Upper lobe of left lung (tissue), 4 donors: Measurements from ENCODE around the gene IFT74.

Source experiments
- EP300 ChIP-seq, 4 donors: sonication (generic); formaldehyde crosslinking; IDR thresholded peaks; one replicate each; pipeline ENCODE4 v1.5.1; 2017; ENCODE audit warnings: antibody characterized with exemption in 4 of 4, control low read depth in 2 of 4
- POLR2A ChIP-seq, 4 donors: fragments of 450-650 bp; IDR thresholded peaks; one replicate each; pipeline ENCODE4 v1.5.1; 2016 to 2017; ENCODE audit warnings: antibody characterized with exemption in 4 of 4, mild to moderate bottlenecking in 2 of 4
- POLR2AphosphoS5 ChIP-seq, 2 donors: sonication (generic); formaldehyde crosslinking; IDR thresholded peaks; one replicate each; pipeline ENCODE4 v1.5.1; 2017; ENCODE audit warnings: antibody characterized with exemption in 2 of 2
- TF ChIP-seq, protein P1 (sequence below), 6 experiments: fragments of 450-650 bp in 4 of 6; fragments of 200-600 bp in 2 of 6; sonication (generic) in 2 of 6; IDR thresholded peaks; one replicate each; pipeline ENCODE4 v1.5.1; 2016 to 2019; ENCODE audit warnings: antibody characterized with exemption in 6 of 6

DNA sequence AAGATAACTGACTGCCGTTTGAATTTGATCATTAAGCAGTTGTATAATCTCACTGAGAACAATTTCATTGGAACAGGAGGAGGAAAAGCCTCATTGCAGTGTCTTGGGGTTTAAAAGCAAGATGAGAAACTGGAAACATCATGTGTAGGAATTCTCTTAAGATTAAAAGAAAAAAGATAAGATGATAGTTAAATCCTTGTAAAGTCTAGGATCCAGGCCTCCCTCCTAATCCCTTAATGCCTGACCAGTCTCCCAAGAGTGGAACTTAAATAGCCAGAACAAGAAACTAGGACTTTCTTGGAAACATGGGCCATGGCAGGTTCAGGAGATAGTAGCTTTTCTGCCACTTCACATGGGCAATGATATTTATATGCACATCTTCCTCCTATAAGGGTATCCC is 86.3 kb downstream of the IFT74 start:
- TF ChIP-seq EP300 (IDR thresholded peaks at IDR 0.05) (no peak), POLR2A (IDR thresholded peaks at IDR 0.05) (no peak), POLR2AphosphoS5 (IDR thresholded peaks at IDR 0.05) (no peak)
- TF ChIP-seq, protein P1, sequence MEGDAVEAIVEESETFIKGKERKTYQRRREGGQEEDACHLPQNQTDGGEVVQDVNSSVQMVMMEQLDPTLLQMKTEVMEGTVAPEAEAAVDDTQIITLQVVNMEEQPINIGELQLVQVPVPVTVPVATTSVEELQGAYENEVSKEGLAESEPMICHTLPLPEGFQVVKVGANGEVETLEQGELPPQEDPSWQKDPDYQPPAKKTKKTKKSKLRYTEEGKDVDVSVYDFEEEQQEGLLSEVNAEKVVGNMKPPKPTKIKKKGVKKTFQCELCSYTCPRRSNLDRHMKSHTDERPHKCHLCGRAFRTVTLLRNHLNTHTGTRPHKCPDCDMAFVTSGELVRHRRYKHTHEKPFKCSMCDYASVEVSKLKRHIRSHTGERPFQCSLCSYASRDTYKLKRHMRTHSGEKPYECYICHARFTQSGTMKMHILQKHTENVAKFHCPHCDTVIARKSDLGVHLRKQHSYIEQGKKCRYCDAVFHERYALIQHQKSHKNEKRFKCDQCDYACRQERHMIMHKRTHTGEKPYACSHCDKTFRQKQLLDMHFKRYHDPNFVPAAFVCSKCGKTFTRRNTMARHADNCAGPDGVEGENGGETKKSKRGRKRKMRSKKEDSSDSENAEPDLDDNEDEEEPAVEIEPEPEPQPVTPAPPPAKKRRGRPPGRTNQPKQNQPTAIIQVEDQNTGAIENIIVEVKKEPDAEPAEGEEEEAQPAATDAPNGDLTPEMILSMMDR (IDR thresholded peaks at IDR 0.05): no peak
